A673 (cell line): Measurements from ENCODE around the gene PLPP2. TPM values are rescaled to one million over a fixed set of nuclear protein-coding genes. Genes with fewer than 3 reads are reported as not detected.

ENCODE experiments used
- BruUV-seq: library from RNA; stranded (reverse); fragments of 400-500 nt; replicated peaks from 2 replicates; lab custom pipeline; 2021; lab: Mats Ljungman, UMichigan
- CTCF ChIA-PET: fragments of 300-600 bp; sonication (Branson Sonifier 250); formaldehyde crosslinking; loops from one replicate; lab custom pipeline; 2022; ENCODE audit warnings: antibody characterized with exemption; lab: Charles Lee
- POLR2A ChIA-PET: fragments of 300-600 bp; sonication (Branson Sonifier 250); formaldehyde crosslinking; loops from one replicate; lab custom pipeline; 2022; ENCODE audit warnings: antibody characterized with exemption; ENCODE audit not compliant: low non-redundant PET; lab: Charles Lee
- DNase-seq: peaks from one replicate; pipeline ENCODE4 v3.0.0-alpha.2; 2015; ENCODE audit warnings: low spot score
- H3K27ac ChIP-seq: fragments of 200-600 bp; sonication (generic); 2 replicates; pipeline ENCODE4 v1.5.1; 2016; ENCODE audit warnings: mixed run types, low read depth, mild to moderate bottlenecking, mixed read lengths, antibody characterized with exemption, low read length; ENCODE audit not compliant: poor library complexity, severe bottlenecking
- H3K27me3 ChIP-seq: fragments of 200-600 bp; sonication (generic); replicated peaks from 2 replicates; pipeline ENCODE4 v1.6.1; 2017; ENCODE audit warnings: mixed run types, low read depth, mild to moderate bottlenecking, mixed read lengths, antibody characterized with exemption, low read length; ENCODE audit not compliant: insufficient read depth, poor library complexity
- H3K36me3 ChIP-seq: fragments of 200-600 bp; sonication (generic); 2 replicates; pipeline ENCODE4 v1.6.1; 2016; ENCODE audit warnings: mixed run types, mild to moderate bottlenecking, mixed read lengths, antibody characterized with exemption, low read length; ENCODE audit not compliant: insufficient read depth, poor library complexity, severe bottlenecking
- H3K4me1 ChIP-seq: fragments of 200-600 bp; sonication (generic); 2 replicates; pipeline ENCODE4 v1.6.1; 2017; ENCODE audit warnings: mixed run types, mild to moderate bottlenecking, mixed read lengths, antibody characterized with exemption, low read length; ENCODE audit not compliant: insufficient read depth, poor library complexity, severe bottlenecking
- H3K4me3 ChIP-seq: fragments of 200-600 bp; sonication (generic); 2 replicates; pipeline ENCODE4 v1.5.1; 2016; ENCODE audit warnings: low read depth, mixed run types, mild to moderate bottlenecking, mixed read lengths, low read length; ENCODE audit not compliant: poor library complexity, severe bottlenecking
- H3K9me3 ChIP-seq: fragments of 200-600 bp; sonication (generic); 2 replicates; pipeline ENCODE4 v1.6.1; 2016; ENCODE audit warnings: mixed run types, low read depth, mild to moderate bottlenecking, mixed read lengths, antibody characterized with exemption, low read length; ENCODE audit not compliant: poor library complexity, severe bottlenecking
- EZH2 ChIP-seq: fragments of 200-600 bp; sonication (generic); IDR thresholded peaks from 2 replicates; pipeline ENCODE4 v1.6.1; 2017; ENCODE audit warnings: borderline replicate concordance, low read depth, mild to moderate bottlenecking, mixed read lengths, antibody characterized with exemption, low read length; ENCODE audit not compliant: poor library complexity, severe bottlenecking
- intact Hi-C: fragments of 100-400 bp; cut with micrococcal nuclease; formaldehyde crosslinking; loops from one replicate; pipeline ENCODE4 v1.10.0; 2022; ENCODE audit not compliant: unreplicated experiment
- total RNA-seq: library from RNA; stranded (reverse); gene quantifications from 2 replicates; pipeline ENCODE4 v1.2.3, GENCODE V29; 2021
- TF ChIP-seq, protein P1 (sequence below): fragments of 300-800, 200-600 bp; sonication (generic); conservative IDR thresholded peaks from 2 replicates; pipeline ENCODE4 v1.5.1; 2017; ENCODE audit warnings: low read depth, mild to moderate bottlenecking, antibody characterized with exemption, low read length, moderate library complexity, mixed read lengths

Gene PLPP2
- total RNA-seq, 1 experiment from 2014 or later: 2.6 TPM

DNA sequence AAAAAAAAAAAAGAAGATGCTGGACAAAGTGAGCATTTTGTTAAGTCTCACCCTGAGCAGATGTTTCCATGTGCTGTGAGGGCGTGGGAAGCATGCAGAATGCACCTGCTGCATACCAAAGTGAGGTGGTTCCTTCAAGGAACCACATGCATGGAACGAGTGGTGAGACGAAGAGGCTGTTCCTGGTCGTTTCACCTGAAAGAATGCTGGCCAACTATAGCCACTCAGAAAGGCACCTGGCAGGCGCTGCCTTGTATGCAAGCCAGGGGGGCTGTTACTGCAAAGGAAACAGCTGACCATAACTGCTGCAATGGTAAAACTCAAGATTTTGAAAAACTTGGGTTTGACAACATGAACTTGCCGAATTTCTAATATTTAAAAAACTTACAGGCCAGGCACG, 38.7 kb upstream of the PLPP2 start:
- H3K4me3 ChIP-seq: no peak overlapping the region
- peaks cover 4% of the 10 kb centered on the region for H3K9me3 ChIP-seq
- H3K4me1 ChIP-seq: no peaks in the 10 kb centered on the region
- no peak for DNase-seq
- H3K36me3 ChIP-seq: peaks cover 72% of the 10 kb centered on the region
- ChIA-PET CTCF (no interaction called here), POLR2A (no interaction called here)
- intact Hi-C loops: no loop called here
- no peak overlapping the region for H3K27ac ChIP-seq
- no peak for TF ChIP-seq EZH2
- TF ChIP-seq, protein P1, sequence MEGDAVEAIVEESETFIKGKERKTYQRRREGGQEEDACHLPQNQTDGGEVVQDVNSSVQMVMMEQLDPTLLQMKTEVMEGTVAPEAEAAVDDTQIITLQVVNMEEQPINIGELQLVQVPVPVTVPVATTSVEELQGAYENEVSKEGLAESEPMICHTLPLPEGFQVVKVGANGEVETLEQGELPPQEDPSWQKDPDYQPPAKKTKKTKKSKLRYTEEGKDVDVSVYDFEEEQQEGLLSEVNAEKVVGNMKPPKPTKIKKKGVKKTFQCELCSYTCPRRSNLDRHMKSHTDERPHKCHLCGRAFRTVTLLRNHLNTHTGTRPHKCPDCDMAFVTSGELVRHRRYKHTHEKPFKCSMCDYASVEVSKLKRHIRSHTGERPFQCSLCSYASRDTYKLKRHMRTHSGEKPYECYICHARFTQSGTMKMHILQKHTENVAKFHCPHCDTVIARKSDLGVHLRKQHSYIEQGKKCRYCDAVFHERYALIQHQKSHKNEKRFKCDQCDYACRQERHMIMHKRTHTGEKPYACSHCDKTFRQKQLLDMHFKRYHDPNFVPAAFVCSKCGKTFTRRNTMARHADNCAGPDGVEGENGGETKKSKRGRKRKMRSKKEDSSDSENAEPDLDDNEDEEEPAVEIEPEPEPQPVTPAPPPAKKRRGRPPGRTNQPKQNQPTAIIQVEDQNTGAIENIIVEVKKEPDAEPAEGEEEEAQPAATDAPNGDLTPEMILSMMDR: no peak
- no TSS peak for BruUV-seq
- H3K27me3 ChIP-seq: no peaks in the 10 kb centered on the region

DNA sequence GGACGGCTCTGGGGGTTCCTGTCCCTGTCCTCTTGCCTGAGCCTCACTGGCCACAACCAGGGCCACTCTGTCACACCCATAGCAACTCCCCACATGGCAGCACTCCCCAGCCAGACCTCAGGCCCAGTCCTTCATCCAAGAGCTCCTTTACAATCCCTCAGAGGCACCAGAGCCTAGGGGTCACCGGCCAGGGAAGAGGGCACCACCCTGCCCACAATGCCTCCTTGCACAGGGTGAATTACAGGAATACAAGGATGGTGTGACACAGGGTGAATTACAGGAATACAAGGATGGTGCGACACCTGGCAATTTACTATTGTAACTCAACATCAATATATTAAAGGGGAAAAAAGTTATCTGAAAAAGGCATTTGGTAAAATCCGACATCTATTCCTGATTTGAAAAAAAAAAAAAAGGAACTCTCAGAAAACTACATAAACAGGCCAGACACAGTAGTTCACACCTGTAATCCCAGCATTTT, 36.9 kb upstream of the PLPP2 start:
- no peak overlapping the region for H3K27ac ChIP-seq
- peaks cover 4% of the 10 kb centered on the region for H3K9me3 ChIP-seq
- no peaks in the 10 kb centered on the region for H3K4me1 ChIP-seq
- no TSS peak for BruUV-seq
- POLR2A ChIA-PET: no interaction called here
- peaks cover 71% of the 10 kb centered on the region for H3K36me3 ChIP-seq
- CTCF ChIA-PET: no interaction called here
- no peak overlapping the region for H3K4me3 ChIP-seq
- no peaks in the 10 kb centered on the region for H3K27me3 ChIP-seq
- TF ChIP-seq EZH2: no peak
- TF ChIP-seq, protein P1: no peak
- intact Hi-C loops: no loop called here
- DNase-seq: no peak

DNA sequence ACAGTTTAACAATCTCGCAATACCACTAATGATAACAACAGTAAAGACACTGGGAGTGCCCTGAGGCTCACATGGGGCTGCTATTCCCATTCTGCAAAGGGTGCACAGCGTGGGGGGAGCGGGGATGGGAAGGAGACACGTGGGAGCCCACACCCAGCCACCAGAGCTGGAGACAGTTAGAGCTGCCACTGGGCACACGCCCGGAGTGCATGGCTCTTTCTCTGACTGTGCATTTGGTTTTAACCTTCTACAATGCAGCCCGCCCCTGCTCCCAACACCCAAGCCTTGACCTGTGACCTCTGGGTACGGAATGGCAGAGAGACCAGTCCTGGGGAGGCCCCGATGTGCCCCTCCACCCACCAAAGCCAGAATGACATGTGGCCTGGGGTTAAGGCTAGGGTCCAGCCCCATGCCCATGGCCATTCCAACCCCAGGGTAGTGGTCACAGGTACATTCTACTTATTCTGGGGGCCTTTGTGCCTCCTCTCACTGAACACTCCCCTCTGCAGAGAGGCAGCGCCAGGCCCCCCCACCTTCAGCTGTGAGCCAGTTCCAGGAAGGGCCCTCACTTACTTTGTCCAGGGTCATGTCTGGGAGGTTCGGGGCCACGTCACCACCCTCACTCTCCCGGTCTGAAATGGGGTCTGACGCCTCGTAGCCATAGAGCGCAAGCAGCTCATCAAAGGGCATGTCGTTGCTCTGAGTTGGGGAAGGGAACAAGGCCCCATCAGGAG, 36.3 kb upstream of the PLPP2 start:
- H3K27me3 ChIP-seq: no peaks in the 10 kb centered on the region
- ChIA-PET POLR2A (no interaction called here), CTCF (no interaction called here)
- BruUV-seq: no TSS peak
- DNase-seq: no peak
- H3K36me3 ChIP-seq: peaks cover 74% of the 10 kb centered on the region
- H3K4me3 ChIP-seq: no peak overlapping the region
- TF ChIP-seq, protein P1: no peak
- TF ChIP-seq EZH2: no peak
- H3K4me1 ChIP-seq: no peaks in the 10 kb centered on the region
- peaks cover 4% of the 10 kb centered on the region for H3K9me3 ChIP-seq
- intact Hi-C loops: no loop called here
- H3K27ac ChIP-seq: no peak overlapping the region
